Testis (tissue), 5 donors: Measurements from ENCODE around the gene IFIT3. TPM values are rescaled to one million over a fixed set of nuclear protein-coding genes. Genes with fewer than 3 reads are reported as not detected.
A peak's percentile ranks its signal among the peaks of the same experiment; 100 is the strongest.

Source experiments
- DNase-seq: peaks from one replicate; pipeline ENCODE4 v3.0.0-alpha.2; 2019
- H3K27ac ChIP-seq, 2 donors: fragments of 200-600 bp; sonication (generic); one replicate each; pipeline ENCODE4 v1.5.1; 2019
- H3K27me3 ChIP-seq: fragments of 200-600 bp; sonication (generic); one replicate; pipeline ENCODE4 v1.5.1; 2019
- H3K36me3 ChIP-seq: fragments of 200-600 bp; sonication (generic); one replicate; pipeline ENCODE4 v1.5.1; 2017; ENCODE audit warnings: low read depth; ENCODE audit errors: missing control alignments
- H3K4me1 ChIP-seq: fragments of 200-600 bp; sonication (generic); one replicate; pipeline ENCODE4 v1.5.1; 2019
- H3K4me3 ChIP-seq, 2 donors: fragments of 200-600 bp; sonication (generic); one replicate each; pipeline ENCODE4 v1.5.1; 2017 to 2019
- H3K9me3 ChIP-seq: fragments of 200-600 bp; sonication (generic); one replicate; pipeline ENCODE4 v1.5.1; 2017
- CTCF ChIP-seq, 3 experiments: fragments of 450-650 bp in 2 of 3; fragments of 200-600 bp in 1 of 3; sonication (generic) in 1 of 3; IDR thresholded peaks; one replicate each; pipeline ENCODE4 v1.5.1; 2016 to 2019; ENCODE audit warnings: antibody characterized with exemption in 3 of 3, mild to moderate bottlenecking in 2 of 3, moderate library complexity in 1 of 3
- POLR2A ChIP-seq: fragments of 450-650 bp; IDR thresholded peaks from one replicate; pipeline ENCODE4 v1.6.1; 2017; ENCODE audit warnings: antibody characterized with exemption, mild to moderate bottlenecking, moderate library complexity
- WGBS, 2 donors: methylation state at CpG; one replicate each; pipeline ENCODE4 v1.1.5; 2018; 5-methylcytosine and 5-hydroxymethylcytosine counted together
- intact Hi-C: fragments of 100-400 bp; cut with DNase I; formaldehyde crosslinking; loops from one replicate; pipeline ENCODE4 v1.15.1; 2023; ENCODE audit warnings: low total_unique reads
- long read RNA-seq, 2 donors: transcript quantifications; one replicate each; lab custom pipeline, GENCODE V29; 2026
- polyA plus RNA-seq: library from polyadenylated mRNA; stranded (reverse); fragments of 350-450 nt; fragmentation: Illumina TruSeq; extraction: RNeasy Lipid Tissue Mini Kit (QIAGEN cat#74804); gene quantifications from one replicate; pipeline ENCODE4 v1.2.3, GENCODE V29; 2014; ENCODE audit warnings: low read depth, low replicate concordance; ENCODE audit not compliant: insufficient read depth
- total RNA-seq, 2 donors: library from RNA; depleted of rRNA; stranded (reverse); fragments of >200 nt; gene quantifications; one replicate each; pipeline ENCODE4 v1.2.3, GENCODE V29; 2016

Gene IFIT3, protein sequence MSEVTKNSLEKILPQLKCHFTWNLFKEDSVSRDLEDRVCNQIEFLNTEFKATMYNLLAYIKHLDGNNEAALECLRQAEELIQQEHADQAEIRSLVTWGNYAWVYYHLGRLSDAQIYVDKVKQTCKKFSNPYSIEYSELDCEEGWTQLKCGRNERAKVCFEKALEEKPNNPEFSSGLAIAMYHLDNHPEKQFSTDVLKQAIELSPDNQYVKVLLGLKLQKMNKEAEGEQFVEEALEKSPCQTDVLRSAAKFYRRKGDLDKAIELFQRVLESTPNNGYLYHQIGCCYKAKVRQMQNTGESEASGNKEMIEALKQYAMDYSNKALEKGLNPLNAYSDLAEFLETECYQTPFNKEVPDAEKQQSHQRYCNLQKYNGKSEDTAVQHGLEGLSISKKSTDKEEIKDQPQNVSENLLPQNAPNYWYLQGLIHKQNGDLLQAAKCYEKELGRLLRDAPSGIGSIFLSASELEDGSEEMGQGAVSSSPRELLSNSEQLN
- total RNA-seq = 1 to 10 TPM; 5.4 to 6.9 TPM
- polyA plus RNA-seq = 10.6 TPM
- long read RNA-seq, donor 1, partial matches to known transcripts = 0 of 6 reads
- long read RNA-seq, donor 1, other reads (novel, unspliced or antisense) = 0 of 6 reads
- long read RNA-seq, donor 2, partial matches to known transcripts = 0 of 1 reads
- long read RNA-seq, donor 2, other reads (novel, unspliced or antisense) = 0 of 1 reads

GRCh38 chr10:89327803-89328441 lies at the start of gene IFIT3:
IFIT3 (plus strand) TSS chr10:89327997; CDS start chr10:89328074, 77 bp downstream.
- intact Hi-C loops = no loop called here
- 2 to 6% methylated on average over 7 of the region's 7 CpGs for WGBS, 2 donors

GRCh38 chr10:89278034-89278535 lies 49.7 kb upstream of the IFIT3 start:
- TF ChIP-seq CTCF (IDR thresholded peaks at IDR 0.05) (no peak), POLR2A (no peak)
- peaks cover 2% of the 10 kb centered on the region for H3K4me1 ChIP-seq
- peak; percentile 64 for DNase-seq
- 30 to 46% methylated on average over 1 of the region's 1 CpG for WGBS, 2 donors
- peak overlapping the region; percentile 3 to 74 for H3K27ac ChIP-seq
- H3K27me3 ChIP-seq = no peaks in the 10 kb centered on the region
- intact Hi-C loops = no loop called here
- no peaks in the 10 kb centered on the region for H3K36me3 ChIP-seq
- no peak overlapping the region for H3K4me3 ChIP-seq
- H3K9me3 ChIP-seq = no peaks in the 10 kb centered on the region

More at GRCh38 chr10:89327803-89328441, at the start of gene IFIT3:
- H3K4me3 ChIP-seq = peak within 1 kb of the TSS; percentile 41 to 60
- no peaks in the 10 kb centered on the region for H3K4me1 ChIP-seq
- TF ChIP-seq POLR2A (no peak), CTCF (IDR thresholded peaks at IDR 0.05) (no peak)
- peak within 1 kb of the TSS; percentile 84 to 89 for H3K27ac ChIP-seq
- no peaks in the 10 kb centered on the region for H3K9me3 ChIP-seq
- H3K36me3 ChIP-seq = no peaks in the 10 kb centered on the region
- DNase-seq = peak; percentile 73
- H3K27me3 ChIP-seq = no peaks in the 10 kb centered on the region

DNA sequence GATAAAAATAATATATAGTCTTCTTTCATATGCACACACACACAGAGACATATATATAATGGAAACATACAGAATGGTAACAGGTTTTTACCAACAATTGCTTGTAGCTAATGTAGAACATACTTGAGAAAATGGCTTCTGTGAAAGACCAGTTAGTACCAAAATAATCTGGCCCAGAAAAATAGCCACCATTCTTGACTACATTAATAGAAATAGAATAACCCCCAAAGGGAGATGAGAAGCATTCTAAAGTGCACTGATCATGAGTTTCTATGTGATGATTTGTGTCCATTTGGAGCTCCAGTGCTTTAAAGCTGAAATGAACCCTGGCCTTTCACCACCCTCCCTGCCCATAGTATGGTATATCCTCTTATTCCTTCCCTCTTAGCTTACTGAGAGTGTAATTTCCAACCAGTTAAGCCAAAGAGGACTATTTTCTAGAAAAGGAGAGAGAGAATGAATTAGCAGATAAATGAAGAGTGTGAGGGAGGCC lies 48.9 kb upstream of the IFIT3 start:
- Histone ChIP-seq H3K36me3 (no peaks in the 10 kb centered on the region), H3K4me1 (peaks cover 9% of the 10 kb centered on the region), H3K9me3 (no peaks in the 10 kb centered on the region), H3K27ac (peak overlapping the region in 1 of 2 donors; percentile 74), H3K27me3 (no peaks in the 10 kb centered on the region), H3K4me3 (no peak overlapping the region)
- TF ChIP-seq POLR2A (no peak), CTCF (IDR thresholded peaks at IDR 0.05) (no peak)
- intact Hi-C loops = no loop called here
- no peak for DNase-seq

DNA sequence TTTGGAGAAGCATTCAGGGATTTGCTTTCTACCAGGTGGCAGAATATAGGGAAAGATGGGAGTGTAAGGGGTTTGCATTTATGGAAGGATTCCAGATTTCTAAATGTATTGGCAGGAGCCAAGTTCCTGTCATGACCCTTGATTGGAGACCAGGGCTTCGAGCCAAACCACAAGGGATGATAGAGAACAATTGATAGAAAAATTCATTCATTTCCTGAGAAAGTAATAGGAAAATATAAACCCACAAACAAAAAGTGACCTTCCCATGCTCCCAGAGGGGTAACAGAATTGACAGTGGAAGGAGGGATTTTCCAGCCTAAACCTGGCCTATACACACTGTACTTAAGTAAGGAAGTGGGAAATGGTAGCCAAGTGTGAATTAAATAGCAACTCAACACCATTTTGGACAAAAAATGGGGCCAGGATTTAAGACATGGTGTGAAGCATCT lies 48.4 kb upstream of the IFIT3 start:
- DNase-seq = no peak
- no peak overlapping the region for H3K4me3 ChIP-seq
- TF ChIP-seq CTCF (IDR thresholded peaks at IDR 0.05) = no peak
- no peak for TF ChIP-seq POLR2A
- H3K36me3 ChIP-seq = no peaks in the 10 kb centered on the region
- peaks cover 12% of the 10 kb centered on the region for H3K4me1 ChIP-seq
- no peaks in the 10 kb centered on the region for H3K27me3 ChIP-seq
- H3K27ac ChIP-seq = no peak overlapping the region
- WGBS, 2 donors = 59 to 70% methylated on average over 1 of the region's 1 CpG
- intact Hi-C loops = no loop called here
- H3K9me3 ChIP-seq = no peaks in the 10 kb centered on the region
